Astrocyte of the cerebellum (primary cell): ENCODE data around the gene LSM4.
"Not testable (repeated sequence)": the region's sequence is repeated elsewhere in the genome, so short reads cannot be mapped to it uniquely, and the experiment has no call there.

Experiments used
- DNase-seq: peaks from one replicate; pipeline ENCODE4 v3.0.0-alpha.2; 2011; ENCODE audit warnings: low read depth
- H3K4me3 ChIP-seq: 2 replicates; pipeline ENCODE4 v1.5.1; 2011; ENCODE audit warnings: mild to moderate bottlenecking, low read depth, low read length, moderate library complexity
- in situ Hi-C: cut with HindIII; loops from 2 replicates; pipeline ENCODE4 v1.10.0; 2017; ENCODE audit warnings: low sequenced_read_pairs
- TF ChIP-seq, protein P1 (sequence below): IDR thresholded peaks from 2 replicates; pipeline ENCODE4 v1.5.1; 2012; ENCODE audit warnings: low read length, low read depth, moderate library complexity, mild to moderate bottlenecking; ENCODE audit errors: missing control alignments

LSM4 gene

DNA sequence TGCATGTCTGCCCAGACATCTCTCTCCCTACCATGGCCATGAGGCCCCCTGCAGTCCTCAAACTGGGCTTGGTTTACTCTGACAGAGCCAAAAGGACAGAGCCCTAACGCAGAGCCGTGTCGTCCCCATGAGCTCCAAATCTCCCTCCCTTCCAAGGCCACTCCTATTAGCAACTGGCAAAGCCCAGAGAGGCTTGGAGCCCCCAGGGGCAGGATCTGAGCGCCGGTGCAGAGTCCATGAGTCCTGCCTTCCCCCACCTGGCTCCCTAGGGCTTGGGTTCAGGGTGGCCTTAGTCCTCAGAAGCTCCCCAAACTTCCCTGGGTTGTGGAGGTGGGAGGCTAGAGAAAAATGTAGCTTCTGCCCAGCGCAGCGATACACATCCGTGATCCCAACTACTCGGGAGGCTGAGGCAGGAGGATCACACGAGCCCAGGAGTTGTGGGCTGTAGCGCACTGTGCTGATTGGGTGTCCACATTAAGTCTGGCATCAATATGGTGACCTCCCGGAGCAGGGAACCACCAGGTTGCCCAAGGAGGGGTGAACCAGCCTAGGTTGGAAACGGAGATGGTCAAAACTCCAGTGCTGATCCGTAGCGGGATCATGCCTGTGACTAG is 10.1 kb upstream of the LSM4 start:
- no peak overlapping the region for H3K4me3 ChIP-seq
- in situ Hi-C loops, result no loop called here
- TF ChIP-seq, protein P1, sequence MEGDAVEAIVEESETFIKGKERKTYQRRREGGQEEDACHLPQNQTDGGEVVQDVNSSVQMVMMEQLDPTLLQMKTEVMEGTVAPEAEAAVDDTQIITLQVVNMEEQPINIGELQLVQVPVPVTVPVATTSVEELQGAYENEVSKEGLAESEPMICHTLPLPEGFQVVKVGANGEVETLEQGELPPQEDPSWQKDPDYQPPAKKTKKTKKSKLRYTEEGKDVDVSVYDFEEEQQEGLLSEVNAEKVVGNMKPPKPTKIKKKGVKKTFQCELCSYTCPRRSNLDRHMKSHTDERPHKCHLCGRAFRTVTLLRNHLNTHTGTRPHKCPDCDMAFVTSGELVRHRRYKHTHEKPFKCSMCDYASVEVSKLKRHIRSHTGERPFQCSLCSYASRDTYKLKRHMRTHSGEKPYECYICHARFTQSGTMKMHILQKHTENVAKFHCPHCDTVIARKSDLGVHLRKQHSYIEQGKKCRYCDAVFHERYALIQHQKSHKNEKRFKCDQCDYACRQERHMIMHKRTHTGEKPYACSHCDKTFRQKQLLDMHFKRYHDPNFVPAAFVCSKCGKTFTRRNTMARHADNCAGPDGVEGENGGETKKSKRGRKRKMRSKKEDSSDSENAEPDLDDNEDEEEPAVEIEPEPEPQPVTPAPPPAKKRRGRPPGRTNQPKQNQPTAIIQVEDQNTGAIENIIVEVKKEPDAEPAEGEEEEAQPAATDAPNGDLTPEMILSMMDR, result no peak
- no peak for DNase-seq

DNA sequence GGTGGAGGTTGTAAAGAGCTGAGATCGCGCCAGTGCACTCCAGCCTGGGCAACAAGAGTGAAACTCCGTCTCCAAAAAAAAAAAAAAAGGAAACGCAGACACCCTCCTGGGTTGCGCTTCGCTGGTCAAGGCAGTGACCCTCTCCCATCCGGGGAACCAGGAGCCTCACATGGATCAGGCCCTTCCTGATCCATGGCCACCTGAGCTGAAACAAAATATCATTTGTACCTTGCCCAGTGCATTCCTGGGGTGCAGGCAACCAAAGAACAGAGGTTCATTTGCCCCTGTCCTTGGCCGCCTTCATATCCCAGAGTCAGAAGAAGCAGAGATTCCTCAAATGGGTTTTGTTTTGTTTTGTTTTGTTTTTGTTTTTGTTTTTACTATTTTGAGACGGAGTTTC is 8.0 kb upstream of the LSM4 start:
- in situ Hi-C loops, result no loop called here
- H3K4me3 ChIP-seq, result no peak overlapping the region
- no peak for DNase-seq
- TF ChIP-seq, protein P1, result no peak

DNA sequence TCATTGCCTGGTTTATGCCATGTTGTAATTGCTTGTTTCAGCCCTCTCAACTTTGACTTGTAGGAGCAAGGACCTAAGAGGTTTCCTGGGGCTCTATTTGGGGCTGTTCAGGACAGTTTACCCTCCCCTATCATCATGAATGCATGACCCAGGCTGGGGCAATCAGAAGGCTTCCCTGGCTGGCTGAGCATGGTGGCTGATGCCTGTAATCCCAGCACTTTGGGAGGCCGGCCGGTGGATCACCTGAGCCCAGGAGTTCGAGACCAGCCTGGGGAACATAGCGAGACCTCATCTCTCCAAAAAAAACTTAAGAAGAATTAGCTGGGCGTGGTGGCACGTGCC is 6.1 kb upstream of the LSM4 start:
- in situ Hi-C loops, result no loop called here
- peak overlapping the region; percentile 36 for H3K4me3 ChIP-seq
- DNase-seq, result no peak
- TF ChIP-seq, protein P1, result no peak

DNA sequence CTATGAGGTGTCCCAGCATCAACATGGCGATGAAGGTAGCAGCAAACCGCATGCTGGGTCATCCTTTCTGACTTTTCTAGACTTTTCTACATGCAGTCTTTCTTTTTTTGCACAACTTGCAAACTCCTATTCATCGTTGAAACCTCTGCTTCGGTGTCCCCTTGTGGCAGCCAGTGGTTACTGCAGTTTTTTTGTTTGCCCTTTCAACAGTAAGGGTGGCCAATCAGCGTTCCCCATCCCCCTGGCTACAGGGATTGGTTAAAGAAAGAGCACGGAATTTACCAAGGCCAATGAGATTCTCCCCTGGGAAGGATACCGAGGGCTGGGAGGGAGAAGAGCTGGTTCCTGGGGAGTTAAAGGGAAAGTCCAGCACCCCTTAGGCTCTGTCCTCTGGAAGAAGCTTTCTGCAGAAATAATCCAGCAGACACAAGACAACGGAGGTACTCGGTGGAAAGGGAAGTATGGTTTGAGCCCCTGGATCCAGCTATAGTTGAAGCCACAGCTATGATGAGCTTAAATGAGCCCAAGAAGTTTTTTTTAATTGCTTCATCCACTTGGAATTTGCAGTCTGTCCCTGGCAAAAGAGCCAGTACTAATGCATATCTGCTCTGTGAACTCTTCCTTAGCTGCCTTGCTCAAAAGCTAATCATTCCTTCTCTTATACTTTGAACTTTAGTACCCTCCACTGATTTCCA is 5.6 kb upstream of the LSM4 start:
- in situ Hi-C loops, result no loop called here
- peak; percentile 95 for DNase-seq
- H3K4me3 ChIP-seq, result peak overlapping the region; percentile 36
- TF ChIP-seq, protein P1, result peak; percentile 92

DNA sequence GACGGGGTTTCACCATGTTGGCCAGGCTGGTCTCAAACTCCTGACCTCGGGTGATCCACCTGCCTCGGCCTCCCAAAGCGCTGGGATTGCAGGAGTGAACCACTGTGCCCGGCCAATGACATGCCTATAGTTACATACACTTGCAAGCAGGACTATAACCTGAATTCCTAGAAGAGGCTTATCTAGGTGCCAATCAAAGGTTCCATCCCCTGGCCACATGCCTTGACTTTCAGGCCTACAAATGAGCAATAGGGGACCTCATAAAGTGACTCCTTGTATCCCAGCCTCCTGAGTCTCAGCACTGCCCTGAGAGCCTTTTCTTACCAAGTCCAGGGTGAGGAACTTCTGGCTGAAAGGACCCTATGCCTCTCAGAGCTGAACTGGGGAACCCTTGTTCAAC is 3.9 kb upstream of the LSM4 start:
- in situ Hi-C loops, result no loop called here
- no peak for DNase-seq
- TF ChIP-seq, protein P1, result no peak
- H3K4me3 ChIP-seq, result no peak overlapping the region

DNA sequence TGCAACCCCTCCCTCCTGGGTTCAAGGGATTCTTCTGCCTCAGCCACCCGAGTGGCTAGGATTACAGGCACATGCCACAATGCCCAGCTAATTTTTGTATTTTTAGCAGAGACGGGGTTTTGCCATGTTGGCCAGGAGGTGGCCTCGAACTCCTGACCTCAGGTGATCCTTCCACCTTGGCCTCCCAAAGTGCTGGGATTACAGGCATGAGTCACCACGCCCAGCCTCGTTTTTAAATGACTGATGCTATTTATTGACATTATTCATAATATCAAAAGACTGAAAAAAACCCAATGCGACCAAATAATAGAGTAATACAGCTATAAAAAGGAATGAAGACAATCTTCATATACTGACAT is 1.5 kb upstream of the LSM4 start:
- H3K4me3 ChIP-seq, in situ Hi-C loops, DNase-seq: not testable (repeated sequence)

DNA sequence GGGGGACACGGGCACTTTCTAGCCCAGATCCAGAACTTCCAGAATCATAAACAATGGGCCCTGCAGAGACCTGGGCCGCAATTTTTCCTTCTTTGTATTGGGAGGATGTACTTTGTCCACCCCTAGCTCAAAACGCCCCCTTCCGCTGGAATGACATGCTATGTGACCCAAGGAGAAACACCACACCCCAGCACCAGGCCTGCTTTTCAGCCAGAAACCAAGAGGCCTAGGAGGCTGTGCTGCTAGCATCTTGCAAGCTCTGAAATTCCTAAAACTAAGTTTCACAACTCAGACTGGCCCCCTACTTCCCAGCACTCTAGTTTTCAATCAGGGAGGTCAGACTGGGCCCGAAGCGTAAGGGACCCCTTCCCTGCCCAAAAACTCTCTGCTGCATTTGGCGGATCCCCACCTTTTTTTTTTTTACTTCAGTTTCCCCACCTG is 538 bp downstream of the LSM4 start:
- in situ Hi-C loops, result no loop called here
- H3K4me3 ChIP-seq, result peak overlapping the region; percentile 75
- TF ChIP-seq, protein P1, result peak; percentile 25
- no peak for DNase-seq
